SK-N-SH treated with all-trans-retinoic acid at 6 μM for 48 hours (cell line): ENCODE data around the gene MBNL3.

Experiments
- ATAC-seq: fragments of 200-7000 bp; cut with Tn5 transposase; 3 replicates; pipeline ENCODE4 v1.9.1; 2020; ENCODE audit warnings: mild to moderate bottlenecking, moderate library complexity
- ARNTL ChIP-seq: fragments of 450-650 bp; formaldehyde crosslinking; IDR thresholded peaks from 2 replicates; pipeline ENCODE4 v1.5.0; 2020; ENCODE audit warnings: low read depth, mild to moderate bottlenecking, moderate library complexity, borderline replicate concordance
- BACH2 ChIP-seq: fragments of 250-450 bp; sonication (Bioruptor Pico); IDR thresholded peaks from 2 replicates; pipeline ENCODE4 v1.9.0; 2021; ENCODE audit warnings: mild to moderate bottlenecking, borderline replicate concordance
- CREB5 ChIP-seq: fragments of 250-450 bp; sonication (Bioruptor Pico); IDR thresholded peaks from 2 replicates; pipeline ENCODE4 v1.5.1; 2020; ENCODE audit warnings: low read depth, mild to moderate bottlenecking, moderate library complexity
- CSDC2 ChIP-seq: fragments of 250-450 bp; sonication (Bioruptor Pico); IDR thresholded peaks from 2 replicates; pipeline ENCODE4 v1.5.0; 2020; ENCODE audit warnings: mild to moderate bottlenecking, moderate library complexity
- CSRNP3 ChIP-seq: fragments of 250-450 bp; sonication (Bioruptor Pico); IDR thresholded peaks from 2 replicates; pipeline ENCODE4 v1.5.1; 2021; ENCODE audit warnings: mild to moderate bottlenecking, moderate library complexity
- ESRRG ChIP-seq: fragments of 250-450 bp; sonication (Bioruptor Pico); IDR thresholded peaks from 2 replicates; pipeline ENCODE4 v1.6.1; 2021; ENCODE audit warnings: mild to moderate bottlenecking
- ISL1 ChIP-seq: fragments of 250-450 bp; sonication (Bioruptor Pico); IDR thresholded peaks from 2 replicates; pipeline ENCODE4 v2.1.2; 2022; ENCODE audit warnings: mild to moderate bottlenecking, moderate library complexity
- OSR1 ChIP-seq: fragments of 250-450 bp; sonication (Bioruptor Pico); IDR thresholded peaks from 2 replicates; pipeline ENCODE4 v1.8.0; 2022; ENCODE audit warnings: moderate library complexity, mild to moderate bottlenecking, inconsistent platforms
- POU6F1 ChIP-seq: fragments of 250-450 bp; sonication (Bioruptor Pico); IDR thresholded peaks from 2 replicates; pipeline ENCODE4 v1.8.0; 2021; ENCODE audit warnings: low read depth, mild to moderate bottlenecking, moderate library complexity, borderline replicate concordance
- PPARA ChIP-seq: fragments of 250-450 bp; sonication (Bioruptor Pico); IDR thresholded peaks from 2 replicates; pipeline ENCODE4 v1.5.0; 2020; ENCODE audit warnings: mild to moderate bottlenecking, borderline replicate concordance
- RARB ChIP-seq: fragments of 250-450 bp; sonication (Bioruptor Pico); IDR thresholded peaks from 2 replicates; pipeline ENCODE4 v1.8.0; 2021; ENCODE audit warnings: mild to moderate bottlenecking, moderate library complexity
- SNAI2 ChIP-seq: fragments of 250-450 bp; sonication (Bioruptor Pico); IDR thresholded peaks from 2 replicates; pipeline ENCODE4 v1.5.0; 2020; ENCODE audit warnings: mild to moderate bottlenecking, moderate library complexity
- TOX ChIP-seq: fragments of 250-450 bp; sonication (Bioruptor Pico); IDR thresholded peaks from 2 replicates; pipeline ENCODE4 v1.8.0; 2021; ENCODE audit warnings: mild to moderate bottlenecking, moderate library complexity, borderline replicate concordance
- TSHZ2 ChIP-seq: fragments of 250-450 bp; sonication (Bioruptor Pico); IDR thresholded peaks from 2 replicates; pipeline ENCODE4 v1.5.0; 2020; ENCODE audit warnings: mild to moderate bottlenecking, moderate library complexity
- ZFP3 ChIP-seq: fragments of 250-450 bp; sonication (Bioruptor Pico); IDR thresholded peaks from 2 replicates; pipeline ENCODE4 v1.5.0; 2020; ENCODE audit warnings: mild to moderate bottlenecking, moderate library complexity
- ZFP30 ChIP-seq: fragments of 450-650 bp; formaldehyde crosslinking; IDR thresholded peaks from 2 replicates; pipeline ENCODE4 v1.5.0; 2022; ENCODE audit warnings: mild to moderate bottlenecking, moderate library complexity
- ZNF565 ChIP-seq: fragments of 450-650 bp; formaldehyde crosslinking; conservative IDR thresholded peaks from 2 replicates; pipeline ENCODE4 v1.5.0; 2020; ENCODE audit warnings: low read depth, mild to moderate bottlenecking, moderate library complexity
- ZNF70 ChIP-seq: fragments of 450-650 bp; formaldehyde crosslinking; IDR thresholded peaks from 2 replicates; pipeline ENCODE4 v1.5.0; 2020; ENCODE audit warnings: mild to moderate bottlenecking, moderate library complexity
- ZNF8 ChIP-seq: fragments of 450-650 bp; formaldehyde crosslinking; IDR thresholded peaks from 2 replicates; pipeline ENCODE4 v1.5.0; 2020; ENCODE audit warnings: mild to moderate bottlenecking, moderate library complexity

MBNL3 gene

GRCh38 chrX:132505116-132505515 is 16.3 kb upstream of the MBNL3 start:
- ATAC-seq = no peak

GRCh38 chrX:132504417-132504816 is 15.6 kb upstream of the MBNL3 start:
- TF ChIP-seq ESRRG (no peak), CREB5 (CRISPR knock-in tag) (no peak), TSHZ2 (CRISPR knock-in tag) (no peak), ARNTL (CRISPR knock-in tag) (no peak), CSDC2 (no peak), PPARA (CRISPR knock-in tag) (no peak), ZNF8 (no peak), ISL1 (CRISPR knock-in tag) (no peak), ZNF565 (CRISPR knock-in tag) (no peak), OSR1 (CRISPR knock-in tag) (no peak), ZFP30 (CRISPR knock-in tag) (no peak), TOX (CRISPR knock-in tag) (no peak), SNAI2 (CRISPR knock-in tag) (no peak), POU6F1 (no peak)
- ATAC-seq = no peak

More at GRCh38 chrX:132505116-132505515, 16.3 kb upstream of the MBNL3 start:
- TF ChIP-seq TOX (CRISPR knock-in tag) (no peak), BACH2 (CRISPR knock-in tag) (no peak), CREB5 (CRISPR knock-in tag) (no peak), SNAI2 (CRISPR knock-in tag) (no peak), ARNTL (CRISPR knock-in tag) (no peak), TSHZ2 (CRISPR knock-in tag) (no peak), ZNF70 (CRISPR knock-in tag) (no peak), ZFP3 (CRISPR knock-in tag) (no peak), ZFP30 (CRISPR knock-in tag) (no peak), CSRNP3 (no peak)

GRCh38 chrX:132501606-132502005 is 12.8 kb upstream of the MBNL3 start:
- TF ChIP-seq ISL1 (CRISPR knock-in tag) (no peak), TOX (CRISPR knock-in tag) (no peak), ZFP30 (CRISPR knock-in tag) (no peak), TSHZ2 (CRISPR knock-in tag) (no peak), RARB (CRISPR knock-in tag) (no peak), ZNF8 (no peak), CREB5 (CRISPR knock-in tag) (no peak)
- ATAC-seq = no peak
